ENCODE measurements around the gene PPP6R2.
A peak's percentile ranks its signal among the peaks of the same experiment; 100 is the strongest.

The PPP6R2 gene

GRCh38 chr22:50306753-50307749 lies 36.1 kb upstream of the PPP6R2 start, which contains the start of gene PLXNB2:
TSS of gene PLXNB2 (minus strand) at chr22:50307646. CDS start at chr22:50290584, 17,062 bp downstream.
- no peak for DNase-seq

- no peak for DNase-seq
These were observed 35.1 kb upstream of the PPP6R2 start for GRCh38 chr22:50307890-50308596.

DNA sequence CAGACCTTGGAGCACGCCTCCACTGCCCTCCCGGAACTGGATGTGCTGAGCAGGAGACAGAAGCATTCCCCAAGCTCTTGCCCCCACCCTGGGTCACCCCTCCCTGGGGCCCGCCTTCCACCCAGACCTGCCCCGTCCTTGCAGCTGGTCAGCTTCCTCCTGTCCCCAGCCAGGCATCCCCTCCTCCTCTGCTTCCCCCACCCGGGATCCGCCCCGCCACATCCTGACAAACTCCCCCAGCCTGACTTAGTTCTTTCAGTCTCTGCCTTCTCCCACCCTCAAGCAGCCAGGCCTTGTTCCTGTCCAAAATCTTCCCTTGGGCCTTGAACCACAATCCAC lies 34.6 kb upstream of the PPP6R2 start:
- peak; percentile 65 for DNase-seq

DNA sequence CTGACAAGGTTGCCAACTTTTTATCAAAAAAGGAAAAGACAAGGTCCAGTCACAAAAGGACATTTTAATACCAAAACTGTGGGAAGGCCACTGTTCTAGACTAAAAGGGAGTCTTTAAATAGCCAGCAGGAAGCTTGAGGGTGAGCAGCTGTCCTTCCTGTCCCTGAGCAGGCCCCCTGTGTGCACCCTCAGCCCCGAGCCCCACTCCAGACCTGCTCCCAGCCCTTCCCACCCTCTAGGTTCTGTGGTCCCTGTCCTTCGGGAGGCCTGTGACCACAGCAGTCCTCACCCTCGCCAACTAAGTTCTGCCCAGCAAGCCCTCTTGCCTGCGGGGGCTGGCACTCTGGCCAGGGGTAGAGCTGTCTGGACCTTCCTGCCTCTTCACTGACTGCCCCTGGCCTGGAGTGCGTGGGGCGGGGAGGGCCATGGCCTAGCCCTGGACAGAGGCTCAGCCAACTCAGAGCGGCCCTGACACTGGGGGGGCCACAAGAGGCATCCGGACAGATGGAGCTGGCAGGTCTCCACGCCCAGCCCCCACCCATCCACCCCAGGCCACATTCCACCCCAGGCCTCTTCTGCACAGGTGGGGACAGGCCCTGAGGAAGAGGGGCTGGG lies 34.0 kb upstream of the PPP6R2 start:
- no peak for DNase-seq

GRCh38 chr22:50309601-50309991 lies 33.5 kb upstream of the PPP6R2 start:
- no peak for DNase-seq

DNA sequence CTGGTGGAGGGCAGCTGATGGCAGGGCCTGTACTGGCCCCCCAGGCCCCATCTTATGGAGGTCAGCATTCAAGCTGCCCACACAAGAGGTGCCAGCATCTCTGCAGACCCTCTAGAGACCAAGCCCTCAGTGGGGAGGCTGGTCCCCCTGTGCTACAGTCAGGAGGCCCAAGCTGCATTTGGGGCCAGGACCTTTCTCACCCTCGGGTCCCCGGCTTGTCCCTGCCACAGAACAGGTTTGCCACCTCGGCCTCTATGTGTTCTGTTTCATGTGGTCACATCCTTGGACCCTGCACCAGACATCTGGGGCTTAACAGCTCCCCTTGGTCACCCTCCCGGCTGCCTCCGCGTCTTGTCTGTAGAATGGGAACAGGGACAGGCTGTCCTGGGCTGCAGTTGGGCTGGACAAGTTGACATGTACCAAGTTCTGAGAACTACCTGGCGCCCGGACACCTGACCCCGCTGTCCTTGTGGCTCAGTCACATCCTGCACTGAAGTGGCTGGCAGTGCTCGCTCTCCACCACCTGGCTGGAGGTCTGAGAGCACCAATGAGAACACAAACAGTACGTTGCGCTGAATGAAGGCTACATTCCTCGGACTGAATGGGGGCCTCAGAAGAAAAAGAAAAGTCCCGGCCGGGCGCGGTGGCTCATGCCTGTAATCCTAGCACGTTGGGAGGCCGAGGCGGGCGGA lies 33.0 kb upstream of the PPP6R2 start:
- no peak for DNase-seq

GRCh38 chr22:50310949-50311444 lies 32.1 kb upstream of the PPP6R2 start:
- no peak for DNase-seq

GRCh38 chr22:50311606-50312351 lies 31.3 kb upstream of the PPP6R2 start:
- no peak for DNase-seq

DNA sequence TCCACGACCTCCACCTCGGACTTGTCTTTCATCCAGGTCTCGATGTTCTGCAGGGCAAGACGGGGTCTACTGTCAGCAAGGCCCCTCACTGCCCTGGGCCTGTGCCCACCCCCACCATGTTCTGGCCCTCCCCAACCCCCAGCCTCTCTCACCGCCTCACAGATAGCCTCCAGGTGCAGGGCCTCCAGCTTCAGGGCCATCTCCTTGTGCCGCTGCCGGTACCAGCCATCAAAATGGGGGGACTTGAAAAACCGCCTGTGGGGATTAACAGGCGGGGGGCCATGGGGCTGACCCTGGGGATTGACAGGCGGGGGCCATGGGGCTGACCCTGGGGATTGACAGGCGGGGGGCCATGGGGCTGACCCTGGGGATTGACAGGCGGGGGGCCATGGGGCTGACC lies 30.8 kb upstream of the PPP6R2 start:
- no peak for DNase-seq

- no peak for DNase-seq
These were observed 30.1 kb upstream of the PPP6R2 start for GRCh38 chr22:50313021-50313420.

- no peak for DNase-seq
These were observed 29.5 kb upstream of the PPP6R2 start for GRCh38 chr22:50313600-50313999.

GRCh38 chr22:50314081-50314454 lies 29.1 kb upstream of the PPP6R2 start:
- DNase-seq, result no peak

- peak; percentile 96 for DNase-seq
These were observed 28.5 kb upstream of the PPP6R2 start for GRCh38 chr22:50314455-50315288.

DNA sequence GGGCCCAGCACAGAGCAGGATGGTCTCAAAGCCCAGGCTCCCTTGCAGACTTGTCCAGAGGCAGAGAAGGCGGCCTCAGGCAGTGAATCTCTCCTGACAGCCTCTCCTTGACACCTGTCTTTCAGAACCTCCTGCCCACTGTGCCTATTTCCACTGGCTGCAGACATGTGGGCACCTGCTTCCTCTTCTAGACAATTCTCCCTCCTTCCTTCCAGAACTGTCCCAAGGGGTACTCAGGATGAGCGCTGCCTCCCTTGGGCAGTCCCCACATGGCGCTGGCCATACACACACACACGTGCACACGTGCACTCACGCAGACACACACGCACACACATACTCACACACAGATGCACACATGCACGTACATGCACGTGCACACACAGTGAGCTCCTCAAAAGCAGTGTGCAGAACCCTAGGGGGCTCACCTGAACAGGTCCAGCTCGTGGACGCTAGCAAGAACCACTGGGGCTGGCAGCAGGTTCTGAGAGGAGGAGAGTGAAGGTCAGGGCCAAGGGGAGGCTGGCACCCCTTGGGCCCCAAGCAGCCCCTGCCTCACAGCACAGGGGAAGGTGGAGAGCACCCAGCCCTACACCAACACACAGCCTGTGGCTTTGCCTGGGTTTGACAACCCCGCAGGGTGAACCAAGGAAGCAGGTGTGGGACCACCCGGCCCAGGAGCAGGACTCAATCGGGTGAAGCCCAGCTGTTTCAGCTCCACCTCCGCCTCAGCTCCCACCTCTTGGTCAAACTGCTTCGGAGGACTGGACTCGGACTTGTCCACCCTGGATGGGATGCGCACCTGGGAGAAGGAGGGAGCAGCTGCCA lies 27.6 kb upstream of the PPP6R2 start:
- no peak for DNase-seq

- DNase-seq, result no peak
These were observed 26.7 kb upstream of the PPP6R2 start for GRCh38 chr22:50316114-50317065.

- DNase-seq, result no peak
These were observed 25.9 kb upstream of the PPP6R2 start for GRCh38 chr22:50317178-50317577.

DNA sequence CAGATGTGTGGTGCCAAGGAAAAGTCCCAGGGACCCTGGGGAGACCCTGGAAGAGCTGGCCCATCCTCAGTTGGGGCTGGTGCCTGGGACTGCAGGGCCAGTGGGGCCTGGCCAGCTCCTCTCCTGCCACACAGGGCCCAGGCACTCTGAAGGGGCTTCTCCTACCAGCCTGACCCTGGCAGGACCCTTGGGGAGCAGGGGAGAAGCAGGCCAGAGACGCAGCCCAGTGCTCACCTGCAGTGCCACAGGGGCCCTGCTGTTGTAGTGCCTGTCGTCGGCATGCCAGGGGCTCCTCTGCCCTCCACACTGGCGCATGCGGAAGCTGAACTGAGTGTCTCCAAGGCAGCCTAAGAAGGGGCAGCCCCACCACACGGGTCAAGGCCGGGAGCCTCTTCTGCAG lies 25.5 kb upstream of the PPP6R2 start:
- no peak for DNase-seq

- no peak for DNase-seq
These were observed 24.8 kb upstream of the PPP6R2 start for GRCh38 chr22:50318356-50318697.

All from KG1 (cell line).